Left lung (tissue), 10 donors: Measurements from ENCODE around the gene JAM2. TPM values are rescaled to one million over a fixed set of nuclear protein-coding genes. Genes with fewer than 3 reads are reported as not detected.

Experiments
- ATAC-seq: fragments of 200-7000 bp; cut with Tn5 transposase; one replicate; pipeline ENCODE4 v1.9.1; 2020; ENCODE audit warnings: moderate library complexity
- DNase-seq, 4 donors: peaks; one replicate each; pipeline ENCODE4 v3.0.0-alpha.2; 2013 to 2020
- H3K27ac ChIP-seq, 2 donors: fragments of 200-600 bp; sonication (generic) in 1 of 2; one replicate each; pipeline versions ENCODE4 v1.5.0 to v1.8.0; 2020 to 2021
- H3K27me3 ChIP-seq, 2 donors: fragments of 200-600 bp; sonication (generic) in 1 of 2; one replicate each; pipeline versions ENCODE4 v1.5.0 to v1.8.0; 2020 to 2021
- H3K36me3 ChIP-seq, 2 donors: fragments of 200-600 bp; sonication (generic) in 1 of 2; one replicate each; pipeline versions ENCODE4 v1.5.0 to v1.8.0; 2020 to 2021
- H3K4me1 ChIP-seq, 2 donors: fragments of 200-600 bp; one replicate each; pipeline ENCODE4 v1.8.0; 2021
- H3K4me3 ChIP-seq, 2 donors: fragments of 200-600 bp; sonication (generic) in 1 of 2; one replicate each; pipeline versions ENCODE4 v1.5.0 to v1.8.0; 2020 to 2021; ENCODE audit warnings: mild to moderate bottlenecking in 1 of 2
- H3K9me3 ChIP-seq, 2 donors: fragments of 200-600 bp; sonication (generic) in 1 of 2; one replicate each; pipeline versions ENCODE4 v1.5.0 to v1.8.0; 2020 to 2021
- intact Hi-C, 2 donors: fragments of 100-400 bp; cut with DNase I; formaldehyde crosslinking; loops; one replicate each; pipeline versions ENCODE4 v1.11.2 to v1.14.2; 2022
- polyA plus RNA-seq, 6 donors: library from polyadenylated mRNA; unstranded; fragments of 120-200 nt; gene quantifications; one replicate each; pipeline ENCODE4 v1.2.1, GENCODE V29; 2013; ENCODE audit not compliant: insufficient read length in 6 of 6
- total RNA-seq, 2 donors: library from RNA; stranded (reverse); fragmentation: NEBNext Ultra II Directional; extraction: Animal tissue kit (Norgen Biotek cat#: 25700); gene quantifications; one replicate each; pipeline ENCODE4 v1.2.1, GENCODE V29; 2021
- TF ChIP-seq, protein P1 (sequence below), 2 donors: fragments of 200-600 bp; sonication (generic) in 1 of 2; IDR thresholded peaks; one replicate each; pipeline versions ENCODE4 v1.5.0 to v1.8.0; 2021; ENCODE audit warnings: antibody characterized with exemption in 2 of 2
- donor health status: DM: no; HTN: yes; CAD: no.
- donor health status: DM: no; HTN: no; CAD: no.

JAM2 gene
- total and polyA plus RNA-seq, 8 donors, result 14.1 to 42.6 (median 34.2) TPM

- Histone ChIP-seq H3K4me3 (no peak overlapping the region), H3K4me1 (no peaks in the 10 kb centered on the region), H3K36me3 (no peaks in the 10 kb centered on the region), H3K27ac (no peak overlapping the region), H3K9me3 (peaks cover 0 to 2% of the 10 kb centered on the region in 2 donors), H3K27me3 (no peaks in the 10 kb centered on the region)
- DNase-seq (no peak), ATAC-seq (no peak)
- intact Hi-C loops, result no loop called here
- TF ChIP-seq, protein P1, sequence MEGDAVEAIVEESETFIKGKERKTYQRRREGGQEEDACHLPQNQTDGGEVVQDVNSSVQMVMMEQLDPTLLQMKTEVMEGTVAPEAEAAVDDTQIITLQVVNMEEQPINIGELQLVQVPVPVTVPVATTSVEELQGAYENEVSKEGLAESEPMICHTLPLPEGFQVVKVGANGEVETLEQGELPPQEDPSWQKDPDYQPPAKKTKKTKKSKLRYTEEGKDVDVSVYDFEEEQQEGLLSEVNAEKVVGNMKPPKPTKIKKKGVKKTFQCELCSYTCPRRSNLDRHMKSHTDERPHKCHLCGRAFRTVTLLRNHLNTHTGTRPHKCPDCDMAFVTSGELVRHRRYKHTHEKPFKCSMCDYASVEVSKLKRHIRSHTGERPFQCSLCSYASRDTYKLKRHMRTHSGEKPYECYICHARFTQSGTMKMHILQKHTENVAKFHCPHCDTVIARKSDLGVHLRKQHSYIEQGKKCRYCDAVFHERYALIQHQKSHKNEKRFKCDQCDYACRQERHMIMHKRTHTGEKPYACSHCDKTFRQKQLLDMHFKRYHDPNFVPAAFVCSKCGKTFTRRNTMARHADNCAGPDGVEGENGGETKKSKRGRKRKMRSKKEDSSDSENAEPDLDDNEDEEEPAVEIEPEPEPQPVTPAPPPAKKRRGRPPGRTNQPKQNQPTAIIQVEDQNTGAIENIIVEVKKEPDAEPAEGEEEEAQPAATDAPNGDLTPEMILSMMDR (IDR thresholded peaks at IDR 0.05), result no peak
Observed at GRCh38 chr21:25657140-25657539, 18.1 kb downstream of the JAM2 start.

DNA sequence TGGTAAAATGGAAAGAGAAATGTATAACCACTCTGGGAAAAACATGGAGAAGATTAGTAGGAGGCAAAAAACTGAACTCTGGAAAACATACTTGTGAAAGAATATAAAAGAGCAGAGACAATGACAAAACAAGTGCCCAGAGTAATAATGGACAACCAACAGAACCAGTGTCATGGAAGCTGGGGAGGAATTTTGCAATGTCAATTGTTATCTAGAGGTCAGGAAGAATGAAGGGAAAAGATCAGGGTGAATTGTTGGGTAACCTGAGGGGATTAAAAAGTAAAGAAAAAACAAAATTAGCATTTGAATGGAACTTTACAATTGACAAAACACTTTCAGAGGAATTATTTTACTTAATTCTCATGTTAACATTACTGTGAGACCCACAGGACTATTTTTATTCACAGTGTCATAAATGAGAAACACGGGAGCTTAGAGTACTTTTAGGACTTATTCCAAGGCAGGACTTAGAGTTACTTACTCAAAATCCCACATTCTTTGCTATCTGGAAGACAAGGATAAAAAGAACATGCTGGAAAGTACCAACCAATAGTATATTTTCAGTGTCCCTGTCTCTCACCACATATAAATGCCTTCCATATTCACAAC, 19.5 kb downstream of the JAM2 start:
- intact Hi-C loops, result no loop called here
- Histone ChIP-seq H3K4me1 (no peaks in the 10 kb centered on the region), H3K4me3 (no peak overlapping the region), H3K27ac (no peak overlapping the region), H3K9me3 (peaks cover 0 to 2% of the 10 kb centered on the region in 2 donors), H3K27me3 (no peaks in the 10 kb centered on the region), H3K36me3 (no peaks in the 10 kb centered on the region)
- DNase-seq, result no peak
- no peak for ATAC-seq
- TF ChIP-seq, protein P1 (IDR thresholded peaks at IDR 0.05), result no peak

GRCh38 chr21:25660233-25660632, 21.2 kb downstream of the JAM2 start:
- intact Hi-C loops, result no loop called here
- Histone ChIP-seq H3K4me3 (no peak overlapping the region), H3K27me3 (no peaks in the 10 kb centered on the region), H3K36me3 (no peaks in the 10 kb centered on the region), H3K4me1 (no peaks in the 10 kb centered on the region), H3K9me3 (no peaks in the 10 kb centered on the region), H3K27ac (no peak overlapping the region)
- DNase-seq (no peak), ATAC-seq (no peak)
- TF ChIP-seq, protein P1 (IDR thresholded peaks at IDR 0.05), result no peak

- DNase-seq, result no peak
- Histone ChIP-seq H3K36me3 (no peaks in the 10 kb centered on the region), H3K4me3 (no peak overlapping the region), H3K4me1 (no peaks in the 10 kb centered on the region), H3K27ac (no peak overlapping the region), H3K27me3 (no peaks in the 10 kb centered on the region), H3K9me3 (no peaks in the 10 kb centered on the region)
- intact Hi-C loops, result no loop called here
- TF ChIP-seq, protein P1 (IDR thresholded peaks at IDR 0.05), result no peak
- ATAC-seq, result no peak
Observed at GRCh38 chr21:25664491-25664931, 25.5 kb downstream of the JAM2 start.

DNA sequence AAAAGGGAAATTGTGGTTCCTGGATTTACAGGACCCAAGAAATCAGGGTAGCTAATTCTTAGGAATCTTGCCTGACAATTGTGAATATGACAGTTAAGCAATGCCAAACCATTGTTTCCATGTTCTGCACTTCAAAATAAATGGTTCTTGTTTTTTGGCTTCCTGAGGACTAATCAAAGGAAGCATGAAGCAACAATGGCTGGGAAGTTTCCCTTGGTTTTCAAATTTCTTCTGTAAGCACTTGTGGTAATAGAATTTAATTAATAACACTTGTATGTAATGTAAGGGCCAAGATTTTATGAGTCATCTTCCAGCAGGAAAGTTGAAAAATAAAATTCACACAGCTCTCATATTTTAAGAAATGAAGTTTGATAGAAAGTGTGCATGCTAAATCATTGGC, 31.7 kb downstream of the JAM2 start:
- Histone ChIP-seq H3K4me3 (no peak overlapping the region), H3K4me1 (no peaks in the 10 kb centered on the region), H3K9me3 (no peaks in the 10 kb centered on the region), H3K36me3 (no peaks in the 10 kb centered on the region), H3K27me3 (no peaks in the 10 kb centered on the region), H3K27ac (peak overlapping the region in 1 of 2 donors; percentile 57)
- no peak for DNase-seq
- TF ChIP-seq, protein P1 (IDR thresholded peaks at IDR 0.05), result no peak
- intact Hi-C loops, result no loop called here
- ATAC-seq, result peak; percentile 50
